ENCODE data around the gene SFSWAP.

DNA sequence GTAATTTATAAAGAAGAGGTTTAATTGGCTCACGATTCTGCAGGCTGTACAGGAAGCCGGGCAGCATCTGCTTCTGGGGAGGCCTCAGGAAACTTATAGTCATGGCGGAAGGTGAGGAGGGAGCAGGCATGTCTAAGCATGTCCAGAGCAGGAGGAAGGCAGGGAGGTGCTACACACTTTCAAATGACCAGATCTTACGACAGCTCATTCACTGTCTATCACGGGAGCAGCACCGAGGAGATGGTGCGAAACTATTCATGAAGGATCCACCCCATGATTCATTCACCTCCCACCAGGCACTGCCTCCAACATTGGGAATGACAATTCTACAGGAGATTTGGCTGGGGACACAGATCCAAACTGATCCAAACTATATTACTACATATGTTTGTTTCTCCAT, 10.0 kb downstream of the SFSWAP start:
- TF ChIP-seq, protein P1, sequence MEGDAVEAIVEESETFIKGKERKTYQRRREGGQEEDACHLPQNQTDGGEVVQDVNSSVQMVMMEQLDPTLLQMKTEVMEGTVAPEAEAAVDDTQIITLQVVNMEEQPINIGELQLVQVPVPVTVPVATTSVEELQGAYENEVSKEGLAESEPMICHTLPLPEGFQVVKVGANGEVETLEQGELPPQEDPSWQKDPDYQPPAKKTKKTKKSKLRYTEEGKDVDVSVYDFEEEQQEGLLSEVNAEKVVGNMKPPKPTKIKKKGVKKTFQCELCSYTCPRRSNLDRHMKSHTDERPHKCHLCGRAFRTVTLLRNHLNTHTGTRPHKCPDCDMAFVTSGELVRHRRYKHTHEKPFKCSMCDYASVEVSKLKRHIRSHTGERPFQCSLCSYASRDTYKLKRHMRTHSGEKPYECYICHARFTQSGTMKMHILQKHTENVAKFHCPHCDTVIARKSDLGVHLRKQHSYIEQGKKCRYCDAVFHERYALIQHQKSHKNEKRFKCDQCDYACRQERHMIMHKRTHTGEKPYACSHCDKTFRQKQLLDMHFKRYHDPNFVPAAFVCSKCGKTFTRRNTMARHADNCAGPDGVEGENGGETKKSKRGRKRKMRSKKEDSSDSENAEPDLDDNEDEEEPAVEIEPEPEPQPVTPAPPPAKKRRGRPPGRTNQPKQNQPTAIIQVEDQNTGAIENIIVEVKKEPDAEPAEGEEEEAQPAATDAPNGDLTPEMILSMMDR (IDR thresholded peaks at IDR 0.05; ENCODE audit: insufficient read depth, low read length): no peak
- TF ChIP-seq POLR2AphosphoS5 (IDR thresholded peaks at IDR 0.05; ENCODE audit: low read depth): no peak
- TF ChIP-seq, protein P2, sequence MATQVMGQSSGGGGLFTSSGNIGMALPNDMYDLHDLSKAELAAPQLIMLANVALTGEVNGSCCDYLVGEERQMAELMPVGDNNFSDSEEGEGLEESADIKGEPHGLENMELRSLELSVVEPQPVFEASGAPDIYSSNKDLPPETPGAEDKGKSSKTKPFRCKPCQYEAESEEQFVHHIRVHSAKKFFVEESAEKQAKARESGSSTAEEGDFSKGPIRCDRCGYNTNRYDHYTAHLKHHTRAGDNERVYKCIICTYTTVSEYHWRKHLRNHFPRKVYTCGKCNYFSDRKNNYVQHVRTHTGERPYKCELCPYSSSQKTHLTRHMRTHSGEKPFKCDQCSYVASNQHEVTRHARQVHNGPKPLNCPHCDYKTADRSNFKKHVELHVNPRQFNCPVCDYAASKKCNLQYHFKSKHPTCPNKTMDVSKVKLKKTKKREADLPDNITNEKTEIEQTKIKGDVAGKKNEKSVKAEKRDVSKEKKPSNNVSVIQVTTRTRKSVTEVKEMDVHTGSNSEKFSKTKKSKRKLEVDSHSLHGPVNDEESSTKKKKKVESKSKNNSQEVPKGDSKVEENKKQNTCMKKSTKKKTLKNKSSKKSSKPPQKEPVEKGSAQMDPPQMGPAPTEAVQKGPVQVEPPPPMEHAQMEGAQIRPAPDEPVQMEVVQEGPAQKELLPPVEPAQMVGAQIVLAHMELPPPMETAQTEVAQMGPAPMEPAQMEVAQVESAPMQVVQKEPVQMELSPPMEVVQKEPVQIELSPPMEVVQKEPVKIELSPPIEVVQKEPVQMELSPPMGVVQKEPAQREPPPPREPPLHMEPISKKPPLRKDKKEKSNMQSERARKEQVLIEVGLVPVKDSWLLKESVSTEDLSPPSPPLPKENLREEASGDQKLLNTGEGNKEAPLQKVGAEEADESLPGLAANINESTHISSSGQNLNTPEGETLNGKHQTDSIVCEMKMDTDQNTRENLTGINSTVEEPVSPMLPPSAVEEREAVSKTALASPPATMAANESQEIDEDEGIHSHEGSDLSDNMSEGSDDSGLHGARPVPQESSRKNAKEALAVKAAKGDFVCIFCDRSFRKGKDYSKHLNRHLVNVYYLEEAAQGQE (IDR thresholded peaks at IDR 0.05; ENCODE audit: insufficient replicate concordance, low read depth): no peak

Data from HL-60 (cell line).